ENCODE data around the gene PTER.

Gene PTER

GRCh38 chr10:16401416-16401815 lies 35.4 kb upstream of the PTER start:
- no peak overlapping the region for H3K4me2 ChIP-seq (ENCODE audit: low read depth, low read length)
- H3K27me3 ChIP-seq (replicated peaks; ENCODE audit: insufficient read depth, low read length) = no peaks in the 10 kb centered on the region
- no peaks in the 10 kb centered on the region for H4K20me1 ChIP-seq (ENCODE audit: insufficient read depth, low read length)
- DNase-seq = no peak
- H3K4me1 ChIP-seq (ENCODE audit: low read length) = no peaks in the 10 kb centered on the region
- H3K36me3 ChIP-seq (replicated peaks; ENCODE audit: insufficient read depth, low read length) = no peaks in the 10 kb centered on the region
- H3K79me2 ChIP-seq (ENCODE audit: low read length) = no peaks in the 10 kb centered on the region
- no peaks in the 10 kb centered on the region for H3K9me3 ChIP-seq (replicated peaks; ENCODE audit: insufficient read depth, low read length)
- H3K9ac ChIP-seq (ENCODE audit: low read length) = no peak overlapping the region
- TF ChIP-seq EZH2phosphoT487 (IDR thresholded peaks at IDR 0.05; ENCODE audit: low read length) = no peak
- TF ChIP-seq EZH2 (optimal IDR thresholded peaks at IDR 0.05; ENCODE audit: low read depth, low read length) = no peak
- TF ChIP-seq CTCF (IDR thresholded peaks at IDR 0.05; ENCODE audit: low read length) = no peak
- no peaks in the 10 kb centered on the region for H3K9me2 ChIP-seq (replicated peaks; ENCODE audit: insufficient read depth, low read length)
- no peak overlapping the region for H2AFZ ChIP-seq (ENCODE audit: low read length)
- H3F3A ChIP-seq (ENCODE audit: insufficient read depth, low read length) = no peaks in the 10 kb centered on the region
- no peak overlapping the region for H3K4me3 ChIP-seq (ENCODE audit: low read length)
- no peak overlapping the region for H3K27ac ChIP-seq (ENCODE audit: low read length)

GRCh38 chr10:16408379-16408778 lies 28.4 kb upstream of the PTER start:
- no peaks in the 10 kb centered on the region for H3K9me3 ChIP-seq (replicated peaks; ENCODE audit: insufficient read depth, low read length)
- H4K20me1 ChIP-seq (ENCODE audit: insufficient read depth, low read length) = no peaks in the 10 kb centered on the region

GRCh38 chr10:16417341-16417740 lies 19.5 kb upstream of the PTER start:
- TF ChIP-seq CTCF (IDR thresholded peaks at IDR 0.05; ENCODE audit: low read length) (no peak), EZH2 (optimal IDR thresholded peaks at IDR 0.05; ENCODE audit: low read depth, low read length) (no peak), EZH2phosphoT487 (IDR thresholded peaks at IDR 0.05; ENCODE audit: low read length) (no peak)
- Histone ChIP-seq H3K9me2 (replicated peaks; ENCODE audit: insufficient read depth, low read length) (no peaks in the 10 kb centered on the region), H3K27ac (ENCODE audit: low read length) (no peak overlapping the region), H2AFZ (ENCODE audit: low read length) (no peak overlapping the region), H3F3A (ENCODE audit: insufficient read depth, low read length) (no peaks in the 10 kb centered on the region), H3K9ac (ENCODE audit: low read length) (no peak overlapping the region), H3K4me3 (ENCODE audit: low read length) (no peak overlapping the region), H3K4me1 (ENCODE audit: low read length) (0 out of 2 replicates have a peak, but pooled peaks cover 4% of the 10 kb centered on the region), H3K79me2 (ENCODE audit: low read length) (no peaks in the 10 kb centered on the region), H3K27me3 (replicated peaks; ENCODE audit: insufficient read depth, low read length) (no peaks in the 10 kb centered on the region), H3K36me3 (replicated peaks; ENCODE audit: insufficient read depth, low read length) (no peaks in the 10 kb centered on the region), H3K9me3 (replicated peaks; ENCODE audit: insufficient read depth, low read length) (no peaks in the 10 kb centered on the region), H3K4me2 (ENCODE audit: low read depth, low read length) (no peak overlapping the region), H4K20me1 (ENCODE audit: insufficient read depth, low read length) (no peaks in the 10 kb centered on the region)
- DNase-seq = no peak

More at GRCh38 chr10:16408379-16408778, 28.4 kb upstream of the PTER start:
- H3K4me1 ChIP-seq (ENCODE audit: low read length) = 0 out of 2 replicates have a peak, but pooled peaks cover 4% of the 10 kb centered on the region
- no peaks in the 10 kb centered on the region for H3K9me2 ChIP-seq (replicated peaks; ENCODE audit: insufficient read depth, low read length)
- no peak overlapping the region for H3K27ac ChIP-seq (ENCODE audit: low read length)
- no peaks in the 10 kb centered on the region for H3K36me3 ChIP-seq (replicated peaks; ENCODE audit: insufficient read depth, low read length)
- no peak for DNase-seq
- no peaks in the 10 kb centered on the region for H3K27me3 ChIP-seq (replicated peaks; ENCODE audit: insufficient read depth, low read length)
- no peak overlapping the region for H3K9ac ChIP-seq (ENCODE audit: low read length)
- H3F3A ChIP-seq (ENCODE audit: insufficient read depth, low read length) = no peaks in the 10 kb centered on the region
- no peaks in the 10 kb centered on the region for H3K79me2 ChIP-seq (ENCODE audit: low read length)
- no peak overlapping the region for H3K4me3 ChIP-seq (ENCODE audit: low read length)
- H2AFZ ChIP-seq (ENCODE audit: low read length) = no peak overlapping the region
- TF ChIP-seq EZH2phosphoT487 (IDR thresholded peaks at IDR 0.05; ENCODE audit: low read length) (no peak), EZH2 (optimal IDR thresholded peaks at IDR 0.05; ENCODE audit: low read depth, low read length) (no peak), CTCF (IDR thresholded peaks at IDR 0.05; ENCODE audit: low read length) (no peak)
- H3K4me2 ChIP-seq (ENCODE audit: low read depth, low read length) = no peak overlapping the region
